Measurements from ENCODE around the gene SLC29A2.

DNA sequence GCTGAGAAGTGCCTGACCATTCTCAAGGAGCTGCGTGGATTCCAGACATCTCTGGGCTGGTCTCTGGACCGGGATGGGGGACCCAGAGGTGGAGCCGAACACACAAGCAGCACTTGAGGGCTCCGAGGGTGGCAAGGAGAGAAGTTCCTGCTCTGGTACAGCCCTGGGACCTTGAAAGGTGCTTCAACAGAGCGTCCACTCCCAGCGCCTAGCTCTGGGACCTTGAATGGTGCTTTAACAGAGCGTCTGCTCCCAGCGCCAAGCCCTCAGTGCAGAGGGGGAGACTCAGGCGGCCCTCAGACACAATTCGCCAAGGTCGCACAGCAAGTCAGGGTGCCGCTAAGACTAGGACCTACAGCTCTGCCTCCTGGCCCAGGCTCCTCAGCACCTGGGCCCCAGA, 38.6 kb upstream of the SLC29A2 start:
- TF ChIP-seq, protein P1, sequence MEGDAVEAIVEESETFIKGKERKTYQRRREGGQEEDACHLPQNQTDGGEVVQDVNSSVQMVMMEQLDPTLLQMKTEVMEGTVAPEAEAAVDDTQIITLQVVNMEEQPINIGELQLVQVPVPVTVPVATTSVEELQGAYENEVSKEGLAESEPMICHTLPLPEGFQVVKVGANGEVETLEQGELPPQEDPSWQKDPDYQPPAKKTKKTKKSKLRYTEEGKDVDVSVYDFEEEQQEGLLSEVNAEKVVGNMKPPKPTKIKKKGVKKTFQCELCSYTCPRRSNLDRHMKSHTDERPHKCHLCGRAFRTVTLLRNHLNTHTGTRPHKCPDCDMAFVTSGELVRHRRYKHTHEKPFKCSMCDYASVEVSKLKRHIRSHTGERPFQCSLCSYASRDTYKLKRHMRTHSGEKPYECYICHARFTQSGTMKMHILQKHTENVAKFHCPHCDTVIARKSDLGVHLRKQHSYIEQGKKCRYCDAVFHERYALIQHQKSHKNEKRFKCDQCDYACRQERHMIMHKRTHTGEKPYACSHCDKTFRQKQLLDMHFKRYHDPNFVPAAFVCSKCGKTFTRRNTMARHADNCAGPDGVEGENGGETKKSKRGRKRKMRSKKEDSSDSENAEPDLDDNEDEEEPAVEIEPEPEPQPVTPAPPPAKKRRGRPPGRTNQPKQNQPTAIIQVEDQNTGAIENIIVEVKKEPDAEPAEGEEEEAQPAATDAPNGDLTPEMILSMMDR (IDR thresholded peaks at IDR 0.05 in 2 of 3, conservative IDR thresholded peaks at IDR 0.05 in 1 of 3; ENCODE audit: borderline replicate concordance in 1 of 3, insufficient read depth in 1 of 3, low read depth in 2 of 3, low read length in 2 of 3) = no peak
- TF ChIP-seq EZH2phosphoT487 (IDR thresholded peaks at IDR 0.05; ENCODE audit: borderline replicate concordance) (no peak), POLR2A (IDR thresholded peaks at IDR 0.05; ENCODE audit: borderline replicate concordance, extremely low read depth, insufficient read depth, insufficient read length) (no peak), EZH2 (IDR thresholded peaks at IDR 0.05) (no peak), JUND (IDR thresholded peaks at IDR 0.05) (no peak), POLR2AphosphoS5 (IDR thresholded peaks at IDR 0.05; ENCODE audit: low read depth, low read length) (no peak)
- TF ChIP-seq, protein P2, sequence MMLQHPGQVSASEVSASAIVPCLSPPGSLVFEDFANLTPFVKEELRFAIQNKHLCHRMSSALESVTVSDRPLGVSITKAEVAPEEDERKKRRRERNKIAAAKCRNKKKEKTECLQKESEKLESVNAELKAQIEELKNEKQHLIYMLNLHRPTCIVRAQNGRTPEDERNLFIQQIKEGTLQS (IDR thresholded peaks at IDR 0.05) = no peak

Data from HCT116 (cell line).